DMS 273 (cell line): ENCODE data around the gene ZNF518B.
"Not testable (repeated sequence)": the region's sequence is repeated elsewhere in the genome, so short reads cannot be mapped to it uniquely, and the experiment has no call there.

Experiments
- DNase-seq: peaks from one replicate; lab custom pipeline; 2025; ENCODE audit not compliant: unreplicated experiment; lab: John Stamatoyannopoulos, UW

ZNF518B gene

DNA sequence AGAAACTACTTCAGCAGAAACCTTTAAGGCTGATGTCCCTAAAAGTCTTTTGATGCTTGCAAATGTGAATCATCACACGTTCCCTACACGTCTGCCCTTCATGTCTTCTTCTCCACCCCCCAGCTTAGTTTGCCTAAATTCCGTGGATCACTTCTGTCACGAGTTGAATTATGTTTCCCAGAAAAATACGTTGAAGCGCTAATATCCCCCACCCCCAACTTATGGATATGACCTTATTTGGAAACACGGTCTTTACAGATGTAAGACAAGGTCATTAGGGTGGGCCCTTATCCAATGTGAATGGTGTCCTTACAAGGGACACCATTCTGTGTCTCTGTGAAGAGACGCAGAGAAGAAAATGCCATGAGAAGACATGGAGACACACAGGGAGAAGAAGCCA lies 2.1 kb upstream of the ZNF518B start:
- DNase-seq = no peak

DNA sequence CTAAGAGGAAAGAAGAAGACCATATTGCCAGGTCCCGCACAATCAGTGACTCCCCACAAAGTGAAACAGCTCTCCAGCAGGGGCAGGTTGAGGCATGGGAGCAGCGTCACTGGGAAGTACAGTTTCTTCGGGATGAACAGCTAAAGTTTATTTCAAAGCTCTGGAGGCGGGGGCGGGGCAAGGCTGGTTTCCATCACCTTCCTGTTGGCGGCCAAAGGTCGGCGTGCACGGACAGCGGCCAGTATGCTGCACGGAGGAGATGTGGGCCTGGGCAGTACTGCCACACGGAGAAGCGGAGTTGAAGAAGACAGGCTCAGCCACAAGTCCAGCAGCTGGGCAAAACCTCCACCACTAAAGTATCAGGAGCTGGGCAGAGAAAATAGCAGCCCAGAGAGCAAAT lies 951 bp upstream of the ZNF518B start:
- no peak for DNase-seq

DNA sequence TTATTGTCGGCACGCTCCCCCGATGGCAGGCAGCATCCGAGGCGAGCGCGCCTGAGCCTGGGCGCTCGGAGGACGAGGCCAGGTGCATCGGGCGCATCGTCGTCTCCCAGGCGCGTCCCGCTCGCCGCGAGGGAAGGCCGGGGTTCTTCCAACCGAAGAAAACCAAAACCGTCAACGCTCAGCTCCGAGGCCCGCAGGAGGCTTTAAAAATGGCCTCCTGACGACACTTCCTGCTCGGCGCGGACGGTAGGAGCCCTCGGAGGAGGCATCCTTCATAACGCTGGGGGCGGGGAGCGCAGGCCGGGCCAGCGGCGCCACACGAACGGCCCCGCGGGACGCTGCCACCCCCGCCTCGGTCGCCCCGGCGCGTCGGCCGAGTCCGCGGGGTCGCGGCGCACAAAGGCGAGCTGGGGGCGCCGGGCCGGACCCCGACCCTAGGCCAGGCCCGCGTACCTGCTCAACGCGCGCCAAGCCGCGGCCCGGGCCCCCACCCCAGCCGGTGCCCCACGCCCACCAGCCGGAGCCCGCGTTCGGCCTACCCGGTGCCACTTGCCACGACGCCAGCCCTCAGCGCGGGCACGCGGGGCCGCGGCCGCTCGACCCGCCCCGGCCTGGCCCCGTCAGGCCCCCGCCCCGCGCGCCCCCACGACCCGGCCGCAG lies 501 bp downstream of the ZNF518B start:
- DNase-seq = peak; percentile 63

DNA sequence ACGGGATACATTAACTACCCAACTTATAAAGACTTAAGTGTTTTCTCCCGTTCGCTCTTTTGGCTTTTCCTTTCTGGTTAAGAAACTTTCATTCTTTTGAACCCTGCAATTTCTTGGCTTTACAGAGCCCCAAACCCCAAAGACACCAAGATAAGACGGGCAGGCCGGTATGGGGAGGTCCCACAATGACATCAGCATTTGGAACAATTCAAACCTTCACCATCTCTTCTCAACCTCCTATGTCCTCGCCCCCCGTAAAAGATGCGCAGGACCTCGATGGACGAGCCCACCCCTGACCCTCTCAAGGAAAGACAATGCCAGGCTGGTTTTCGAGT lies 999 bp downstream of the ZNF518B start:
- DNase-seq = no peak

DNA sequence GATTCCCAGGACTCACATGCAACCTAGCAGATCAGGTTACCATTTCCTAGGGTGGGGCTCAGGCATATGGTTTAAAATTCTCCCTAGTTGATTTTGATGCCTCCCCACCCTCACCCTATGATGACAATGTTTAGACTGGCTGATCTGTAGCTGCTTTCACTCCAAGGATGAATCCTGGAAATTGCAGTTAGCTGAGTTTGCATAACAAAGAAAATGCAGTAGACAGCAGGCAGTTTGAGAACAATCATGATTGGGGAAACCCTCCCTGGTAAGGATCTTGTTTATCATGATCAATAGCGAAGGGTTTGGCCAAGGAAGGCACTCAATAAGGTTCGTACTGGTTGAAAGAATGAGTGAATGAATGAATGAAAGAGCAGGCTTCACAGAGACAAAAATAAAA lies 2.1 kb downstream of the ZNF518B start:
- no peak for DNase-seq

DNA sequence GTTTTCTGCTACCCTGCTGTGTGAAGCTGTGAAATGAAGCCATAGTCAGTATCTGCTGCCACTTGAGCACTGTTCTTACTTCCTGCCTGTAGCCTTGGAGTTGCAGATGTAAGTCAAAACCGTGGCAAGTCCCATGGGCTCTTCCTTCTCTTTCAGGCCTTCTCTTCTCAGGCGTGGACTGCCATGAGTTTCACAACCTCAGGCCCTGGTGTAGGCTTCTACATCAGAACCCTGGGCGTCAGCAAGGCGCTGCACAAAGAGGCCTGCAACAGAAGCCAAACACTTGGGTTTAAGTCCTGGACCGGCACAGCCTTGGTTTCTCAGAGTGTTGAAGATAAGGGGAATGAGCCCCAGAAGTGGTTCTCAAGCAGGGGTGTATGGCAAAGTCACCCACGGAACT lies 2.5 kb downstream of the ZNF518B start:
- DNase-seq = no peak

DNA sequence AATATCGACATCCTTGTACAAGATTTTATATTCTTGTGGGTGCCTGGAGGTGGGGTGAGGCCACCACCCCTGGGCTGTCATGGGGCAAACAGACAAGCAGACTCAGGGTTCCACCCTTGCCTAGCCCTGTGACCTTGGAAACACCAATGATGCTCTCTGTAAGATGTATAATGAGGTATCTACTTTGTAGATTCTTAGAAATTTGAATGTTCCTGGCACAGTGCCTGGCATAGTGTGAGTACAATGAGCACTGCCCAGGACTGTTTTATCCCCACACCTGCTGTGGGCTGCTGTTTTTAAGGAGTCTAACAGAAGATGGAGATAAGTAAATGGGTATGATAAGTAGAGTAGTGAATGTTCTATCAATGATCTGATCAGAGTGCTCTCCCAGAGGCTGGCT lies 3.1 kb downstream of the ZNF518B start:
- DNase-seq = no peak

DNA sequence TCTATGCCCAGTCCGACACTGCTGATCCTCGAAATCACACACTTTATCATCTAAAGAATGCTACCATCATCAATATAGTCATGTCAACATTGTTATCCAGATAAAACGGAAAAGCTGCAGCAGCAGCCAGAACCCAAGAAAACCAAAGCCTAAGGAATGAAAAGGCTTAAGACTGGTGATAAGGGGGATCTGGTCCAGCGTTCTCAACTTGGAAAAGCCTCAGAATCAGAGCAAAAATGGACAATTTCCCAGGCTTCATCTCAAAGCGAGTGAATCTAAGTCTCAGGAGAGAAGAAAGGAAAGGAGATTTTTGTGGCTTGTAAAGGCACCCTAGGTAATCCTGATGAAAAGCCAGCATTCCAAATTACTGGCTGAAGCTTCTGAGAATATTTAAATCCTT lies 8.2 kb downstream of the ZNF518B start:
- DNase-seq = no peak

DNA sequence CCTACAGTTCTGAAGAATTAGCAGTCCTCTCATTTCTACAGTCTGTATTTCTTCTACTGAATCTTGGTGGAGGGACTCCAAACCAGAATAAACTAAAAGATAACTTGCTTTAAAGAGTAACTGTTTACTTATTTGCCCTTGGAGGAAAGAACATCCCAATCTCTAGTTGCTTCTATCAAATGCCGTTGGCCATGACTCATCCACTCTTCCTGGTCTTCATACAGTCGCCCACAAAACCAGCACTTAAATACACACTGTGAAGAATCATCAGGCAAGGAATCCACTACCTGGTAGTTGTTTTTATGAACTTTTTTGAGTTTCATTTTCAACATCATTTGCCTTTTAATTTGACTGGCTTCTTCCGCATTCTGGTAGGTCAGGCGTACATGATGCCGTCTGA lies 14.2 kb downstream of the ZNF518B start:
- no peak for DNase-seq

DNA sequence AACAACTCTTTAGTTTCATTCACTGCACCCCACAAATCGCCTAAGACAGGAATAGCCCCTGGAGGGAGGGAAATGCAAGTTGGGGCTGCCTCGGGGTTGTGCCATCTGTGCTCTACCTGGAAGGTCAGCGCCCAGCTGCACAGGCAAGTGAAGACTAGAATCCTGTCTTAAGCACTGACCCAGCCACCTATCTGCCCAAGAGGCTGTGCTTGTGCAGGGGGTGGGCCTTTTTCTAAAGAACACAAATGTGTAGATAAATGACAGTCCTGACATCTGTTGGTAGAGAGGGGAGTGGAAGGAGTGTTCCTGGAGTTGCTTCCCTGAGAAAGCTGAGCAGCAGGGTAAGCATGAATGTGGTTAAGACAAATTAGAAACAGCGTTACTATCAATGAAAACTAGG lies 15.7 kb downstream of the ZNF518B start:
- DNase-seq = peak; percentile 9

DNA sequence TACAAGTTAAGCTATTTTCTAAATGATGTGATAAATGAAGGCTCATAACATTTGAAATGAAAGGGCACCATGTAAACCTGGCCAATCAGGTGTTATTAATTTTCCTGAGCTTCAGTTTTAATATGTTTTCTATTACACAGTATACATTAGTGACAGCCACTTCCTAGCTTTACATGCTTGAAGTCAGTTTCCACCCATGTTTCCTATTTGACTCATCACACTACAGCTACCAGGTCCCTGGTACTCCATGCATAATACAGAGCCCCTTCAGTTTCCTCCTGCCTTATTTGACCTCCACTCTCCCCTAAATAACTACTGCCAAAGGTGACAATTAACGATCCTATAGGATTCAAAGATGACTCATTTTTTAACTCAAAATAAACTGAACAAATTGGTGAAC lies 18.3 kb downstream of the ZNF518B start:
- no peak for DNase-seq

DNA sequence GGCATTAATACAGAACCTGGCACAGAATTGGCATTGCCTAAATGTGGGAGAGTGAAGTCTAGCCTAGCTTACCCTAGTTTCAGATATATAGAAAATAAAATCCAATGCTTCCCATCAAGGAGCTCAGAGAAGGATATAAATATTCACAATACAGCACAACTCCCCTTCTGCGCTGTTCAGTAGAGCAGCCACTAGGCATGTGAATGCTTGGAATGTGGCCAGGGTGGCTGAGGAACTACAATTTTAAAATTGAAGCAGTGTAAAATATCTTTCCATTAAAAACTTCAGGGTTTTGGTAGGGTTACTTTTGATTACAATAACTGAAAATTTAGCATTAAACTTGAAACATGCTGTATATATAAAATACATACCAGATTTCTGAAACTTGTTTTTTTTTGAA lies 19.5 kb downstream of the ZNF518B start:
- DNase-seq = no peak

DNA sequence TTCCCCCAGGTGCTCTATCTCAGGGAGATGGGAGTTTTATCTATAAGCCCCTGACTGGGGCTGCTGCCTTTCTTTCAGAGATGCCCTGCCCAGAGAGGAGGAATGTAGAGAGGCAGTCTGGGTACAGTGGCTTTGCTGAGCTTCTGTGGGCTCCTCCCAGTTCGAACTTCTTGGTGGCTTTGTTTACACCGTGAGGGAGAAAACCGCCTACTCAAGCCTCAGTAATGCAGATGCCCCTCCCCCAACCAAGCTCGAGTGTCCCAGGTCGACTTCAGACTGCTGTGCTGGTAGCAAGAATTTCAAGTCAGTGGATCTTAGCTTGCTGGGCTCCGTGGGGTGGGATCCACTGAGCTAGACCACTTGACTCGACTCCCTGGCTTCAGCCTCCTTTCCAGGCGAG lies 29.5 kb downstream of the ZNF518B start:
- DNase-seq = not testable (repeated sequence)

DNA sequence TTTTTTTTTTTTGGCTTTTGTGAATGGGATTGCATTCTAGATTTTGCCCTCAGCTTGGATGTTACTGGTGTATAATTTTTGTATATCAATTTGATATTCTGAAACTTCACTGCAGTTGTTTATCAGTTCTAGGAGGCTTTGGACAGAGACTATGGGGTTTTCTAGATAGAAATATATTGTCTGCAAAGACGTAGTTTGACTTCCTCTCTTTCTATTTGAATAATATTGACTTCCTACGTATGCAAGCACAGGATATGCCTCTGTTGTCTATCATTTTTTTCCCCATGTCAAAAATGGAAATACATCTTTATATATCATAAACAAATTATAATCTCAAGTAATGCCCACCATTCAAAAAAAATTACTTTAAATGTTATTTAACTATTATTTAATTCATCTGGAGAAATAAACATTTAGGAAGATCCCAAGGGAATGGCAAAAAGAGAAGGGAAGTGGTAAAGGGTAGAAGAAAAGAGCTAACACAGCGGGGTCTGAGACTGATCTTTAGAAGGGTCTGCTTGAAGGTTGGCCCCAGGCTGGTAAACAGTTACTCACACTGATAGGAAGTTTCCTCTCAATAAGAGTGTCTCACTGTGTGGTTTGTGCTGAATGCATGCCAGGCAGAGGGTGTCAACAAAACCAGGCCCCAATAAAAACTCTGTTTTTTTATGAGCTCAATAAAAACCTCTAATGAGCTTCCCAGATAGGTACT lies 35.7 kb downstream of the ZNF518B start:
- DNase-seq = no peak

DNA sequence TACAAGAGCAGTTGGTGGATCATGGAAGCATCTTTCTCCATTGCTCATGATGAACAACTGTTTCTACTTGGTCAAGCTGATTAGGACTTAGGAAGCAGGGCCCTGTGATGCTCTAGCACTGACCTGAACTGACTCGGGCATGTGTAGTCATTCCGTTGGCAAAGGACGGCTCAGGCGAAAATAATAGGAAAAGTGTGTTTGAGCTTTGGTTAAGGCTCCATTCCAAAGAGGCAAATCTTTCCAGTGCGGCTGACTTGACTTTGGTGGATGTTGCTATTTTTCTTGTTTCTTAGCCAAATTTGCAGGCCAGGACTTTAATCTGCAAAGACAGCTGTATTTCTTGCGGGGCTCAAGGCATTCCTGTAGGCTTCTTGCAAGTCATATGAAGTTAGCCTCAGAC lies 39.5 kb downstream of the ZNF518B start:
- DNase-seq = no peak

DNA sequence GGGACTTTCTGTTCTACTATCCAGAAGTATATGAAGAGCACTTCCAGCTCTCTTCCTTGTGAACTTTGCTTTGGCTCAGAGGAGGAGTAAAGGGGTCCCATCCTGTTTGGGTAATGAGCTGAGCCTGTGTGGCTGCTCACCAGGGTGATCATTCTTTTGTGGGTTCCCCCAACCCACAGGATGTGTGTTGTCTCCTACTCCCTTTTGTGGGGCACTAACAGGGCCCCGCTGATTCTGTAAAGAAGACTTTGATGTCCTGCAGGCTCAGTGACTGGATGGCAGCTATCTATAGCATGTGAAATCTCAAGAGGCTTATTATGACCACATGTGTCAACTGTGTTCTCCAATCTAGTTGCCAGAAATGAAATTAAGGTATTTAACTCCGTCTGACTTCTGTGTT lies 40.8 kb downstream of the ZNF518B start:
- no peak for DNase-seq

DNA sequence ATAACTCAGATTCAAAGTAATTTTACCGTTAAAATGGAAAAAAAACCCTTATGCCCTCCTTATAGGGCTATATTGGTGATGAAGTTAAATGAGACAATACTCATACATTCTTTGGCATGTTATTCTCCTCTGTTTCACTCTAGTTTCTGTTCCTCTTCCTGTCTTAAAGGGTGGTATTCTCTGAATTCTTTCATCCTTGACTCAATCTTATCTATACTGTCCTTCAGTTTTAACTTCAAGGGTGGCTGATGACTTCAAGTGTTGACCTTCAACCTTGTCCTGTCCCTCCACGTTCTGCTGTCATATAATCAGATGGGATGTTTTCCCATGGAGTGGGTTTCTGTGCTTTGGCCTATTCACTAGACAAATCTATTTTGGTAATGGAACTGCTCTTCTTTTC lies 44.0 kb downstream of the ZNF518B start:
- DNase-seq = no peak

DNA sequence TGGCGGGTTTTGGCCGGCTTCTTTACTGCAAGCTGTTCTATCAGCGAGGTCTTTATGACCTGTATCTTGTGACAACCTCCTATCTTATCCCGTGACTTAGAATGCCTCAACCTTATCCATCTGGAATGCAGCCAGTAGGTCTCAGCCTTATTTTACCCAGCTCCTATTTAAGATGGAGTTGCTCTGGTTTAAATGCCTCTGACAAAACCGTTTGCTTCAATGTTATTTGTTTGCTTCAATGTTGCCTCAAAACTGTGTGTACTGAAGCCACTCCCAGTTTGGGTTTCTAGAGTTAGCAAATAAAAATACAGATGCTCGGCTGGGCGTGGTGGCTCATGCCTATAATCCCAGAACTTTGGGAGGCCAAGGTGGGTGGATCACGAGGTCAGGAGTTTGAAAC lies 51.6 kb downstream of the ZNF518B start:
- DNase-seq = no peak

DNA sequence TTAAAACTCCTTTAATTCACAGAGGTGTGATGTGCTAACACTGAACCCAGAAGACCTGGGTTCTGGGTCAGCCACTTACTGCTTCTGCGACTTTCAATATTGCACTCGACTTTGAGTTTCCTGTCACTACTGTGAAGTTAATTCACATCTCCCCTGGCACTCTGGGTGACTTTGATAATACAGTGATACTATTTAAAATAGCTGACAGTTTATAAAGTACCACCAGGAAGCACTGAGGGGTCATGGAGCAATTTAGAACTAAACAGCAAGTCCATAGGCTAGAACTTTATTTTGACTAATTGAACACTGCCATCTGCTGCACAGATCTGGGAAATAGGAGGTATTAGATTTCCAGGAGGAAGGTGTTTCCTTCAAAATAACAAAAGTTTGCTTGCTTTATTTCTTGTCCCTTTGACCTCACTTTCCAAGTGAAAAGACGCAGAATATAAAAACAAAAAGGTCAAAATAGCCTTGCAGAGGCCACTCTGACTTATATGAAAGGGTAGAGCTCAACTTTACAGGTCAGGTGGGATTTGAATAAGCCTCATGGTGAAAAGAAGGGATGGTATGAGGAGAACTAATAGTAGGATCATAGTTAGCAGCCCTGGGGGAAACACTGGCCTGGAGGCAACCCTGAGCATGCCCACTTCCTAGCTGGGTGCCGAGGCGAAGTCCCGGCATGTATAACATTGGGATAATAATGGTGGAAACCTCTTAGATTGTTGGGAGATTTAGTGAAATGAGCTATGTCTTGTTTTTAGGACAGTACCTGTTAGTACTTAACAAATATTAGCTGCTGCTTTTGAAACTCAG lies 53.4 kb downstream of the ZNF518B start:
- peak; percentile 38 for DNase-seq

DNA sequence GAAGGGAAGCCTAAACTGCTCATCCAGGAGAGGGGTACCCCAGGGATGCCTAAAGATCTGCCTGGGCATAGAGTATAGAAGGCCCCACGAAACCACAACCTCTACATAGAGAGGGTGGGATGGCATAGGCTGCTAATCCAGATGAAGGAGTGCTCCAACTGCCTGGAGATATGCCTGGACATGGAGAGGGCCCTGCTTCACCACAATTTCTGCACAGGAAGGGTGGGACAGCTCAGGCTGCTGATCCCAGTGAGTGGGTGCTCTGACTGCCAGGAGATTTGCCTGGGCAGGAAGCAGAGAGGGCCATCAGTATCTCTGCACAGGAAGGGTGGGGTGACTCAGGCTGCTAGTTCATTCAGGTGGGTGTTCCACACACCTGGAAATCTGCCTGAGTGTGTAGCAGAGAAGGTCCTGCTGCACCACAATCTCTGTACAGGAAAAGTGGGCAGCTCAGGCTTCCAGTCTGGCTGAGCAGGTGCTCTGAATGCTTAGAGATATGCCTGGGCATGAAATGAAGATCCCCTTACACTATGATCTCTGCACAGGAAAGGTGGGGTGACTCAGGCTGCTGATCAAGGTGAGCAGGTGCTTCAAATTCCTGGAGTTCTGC lies 61.1 kb downstream of the ZNF518B start:
- DNase-seq = no peak
